ENCODE measurements around the gene ABCA3.

GRCh38 chr16:2362218-2362617, 21.7 kb upstream of the ABCA3 start:
- TF ChIP-seq CTCF (IDR thresholded peaks at IDR 0.05; ENCODE audit: insufficient read depth, low read length) (no peak), GABPA (IDR thresholded peaks at IDR 0.05; ENCODE audit: low read depth) (no peak), REST (IDR thresholded peaks at IDR 0.05; ENCODE audit: insufficient replicate concordance, low read depth) (no peak)
